Thoracic aorta (tissue), 2 donors: ENCODE measurements around the gene TOP2B. TPM values are rescaled to one million over a fixed set of nuclear protein-coding genes. Genes with fewer than 3 reads are reported as not detected.

Source experiments
- ATAC-seq: fragments of 150-250 bp; one replicate; pipeline ENCODE4 v1.8.0; 2017; ENCODE audit warnings: low read depth; ENCODE audit not compliant: insufficient number of reproducible peaks, low FRiP score
- DNase-seq: peaks from one replicate; pipeline ENCODE4 v3.0.0-alpha.2; 2020; ENCODE audit warnings: low spot score
- H3K27ac ChIP-seq, 2 donors: fragments of 200-600 bp; sonication (generic); 1 replicate in 1 of 2; 2 replicates in 1 of 2; pipeline ENCODE4 v1.5.1; 2016; ENCODE audit warnings: mild to moderate bottlenecking in 2 of 2, moderate library complexity in 2 of 2
- H3K27me3 ChIP-seq: fragments of 200-600 bp; sonication (generic); replicated peaks from 2 replicates; pipeline ENCODE4 v1.6.0; 2016; ENCODE audit warnings: mild to moderate bottlenecking; ENCODE audit not compliant: insufficient read depth
- H3K36me3 ChIP-seq: fragments of 200-600 bp; sonication (generic); one replicate; pipeline ENCODE4 v1.5.1; 2016
- H3K4me1 ChIP-seq, 2 donors: fragments of 200-600 bp; sonication (generic); 1 replicate in 1 of 2; 2 replicates in 1 of 2; pipeline versions ENCODE4 v1.5.1 to v1.6.0; 2016; ENCODE audit warnings: low read depth in 2 of 2, mild to moderate bottlenecking in 1 of 2; ENCODE audit not compliant: control insufficient read depth in 1 of 2
- H3K4me3 ChIP-seq: fragments of 200-600 bp; sonication (generic); 2 replicates; pipeline ENCODE4 v1.5.1; 2016; ENCODE audit warnings: mild to moderate bottlenecking
- H3K9me3 ChIP-seq: fragments of 200-600 bp; sonication (generic); 2 replicates; pipeline ENCODE4 v1.5.1; 2016
- CTCF ChIP-seq: fragments of 200-600 bp; sonication (generic); IDR thresholded peaks from one replicate; pipeline ENCODE4 v1.5.1; 2019; ENCODE audit warnings: antibody characterized with exemption
- total RNA-seq, 2 donors: library from RNA; depleted of rRNA; stranded (reverse); fragments of >200 nt; gene quantifications; one replicate each; pipeline versions ENCODE4 v1.1.0 to v1.2.3, GENCODE V29; 2016

TOP2B gene
- total RNA-seq, 2 donors from 2014 or later, result 78.9 to 92.0 TPM

- TF ChIP-seq CTCF, result no peak
- DNase-seq, result no peak
- no peak for ATAC-seq
- no peak overlapping the region for H3K27ac ChIP-seq
- no peaks in the 10 kb centered on the region for H3K36me3 ChIP-seq
- H3K4me3 ChIP-seq, result no peak overlapping the region
- no peaks in the 10 kb centered on the region for H3K27me3 ChIP-seq
- no peaks in the 10 kb centered on the region for H3K9me3 ChIP-seq
- peaks cover 17 to 36% of the 10 kb centered on the region in 2 donors for H3K4me1 ChIP-seq
Observed at GRCh38 chr3:25554376-25554775, 110.3 kb downstream of the TOP2B start.

DNA sequence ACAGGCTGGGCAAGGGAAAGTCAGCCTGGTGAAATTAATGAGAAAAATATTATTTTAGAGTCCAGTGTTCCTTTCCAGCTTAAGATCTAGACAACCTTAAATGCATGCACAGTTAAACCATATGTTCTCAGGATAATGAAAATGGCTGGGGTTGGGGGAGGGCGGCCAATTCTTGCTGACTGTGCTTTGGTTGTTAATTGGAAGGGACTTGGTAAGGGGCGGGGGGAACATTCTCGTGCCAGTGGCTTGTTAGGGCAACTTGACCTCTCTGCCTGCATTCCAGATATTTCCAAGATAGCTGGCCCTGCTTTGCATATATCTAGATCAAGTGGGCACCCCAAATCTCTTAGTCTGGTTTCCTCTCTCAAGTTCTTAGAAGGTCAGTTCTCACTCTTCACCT lies 112.5 kb downstream of the TOP2B start:
- no peak overlapping the region for H3K4me3 ChIP-seq
- H3K27me3 ChIP-seq, result no peaks in the 10 kb centered on the region
- no peaks in the 10 kb centered on the region for H3K9me3 ChIP-seq
- H3K27ac ChIP-seq, result no peak overlapping the region
- H3K4me1 ChIP-seq, result peaks cover 14 to 18% of the 10 kb centered on the region in 2 donors
- DNase-seq (no peak), ATAC-seq (no peak)
- no peak for TF ChIP-seq CTCF
- H3K36me3 ChIP-seq, result no peaks in the 10 kb centered on the region

DNA sequence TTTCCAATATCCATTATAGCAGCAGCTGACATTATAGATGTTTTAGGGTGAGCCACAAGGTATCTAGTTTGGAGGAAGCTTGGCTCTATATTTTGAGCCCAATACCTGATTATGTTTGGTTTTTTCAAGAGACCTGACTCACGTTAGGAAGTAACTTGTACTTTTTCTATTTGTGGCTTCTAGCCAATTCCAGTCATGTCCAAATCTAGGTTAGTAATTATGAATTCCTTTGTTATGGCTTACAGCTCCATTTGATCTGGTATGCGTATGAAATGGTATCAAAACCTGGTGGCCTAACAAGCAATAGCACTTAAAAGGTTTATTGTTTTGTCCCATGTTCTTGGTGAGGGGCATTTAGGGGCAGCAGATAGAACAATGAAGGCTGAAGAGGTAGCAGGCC lies 115.9 kb downstream of the TOP2B start:
- H3K4me3 ChIP-seq, result no peak overlapping the region
- no peaks in the 10 kb centered on the region for H3K4me1 ChIP-seq
- ATAC-seq (no peak), DNase-seq (no peak)
- no peaks in the 10 kb centered on the region for H3K9me3 ChIP-seq
- no peaks in the 10 kb centered on the region for H3K27me3 ChIP-seq
- no peaks in the 10 kb centered on the region for H3K36me3 ChIP-seq
- no peak for TF ChIP-seq CTCF
- no peak overlapping the region for H3K27ac ChIP-seq

GRCh38 chr3:25547943-25548674 lies 116.6 kb downstream of the TOP2B start:
- TF ChIP-seq CTCF, result no peak
- Histone ChIP-seq H3K9me3 (no peaks in the 10 kb centered on the region), H3K4me1 (no peaks in the 10 kb centered on the region), H3K36me3 (no peaks in the 10 kb centered on the region), H3K27me3 (no peaks in the 10 kb centered on the region), H3K27ac (no peak overlapping the region), H3K4me3 (no peak overlapping the region)
- ATAC-seq (no peak), DNase-seq (no peak)

Other genes with a start within 250 kb of the TOP2B start
- 10 to 100 TPM in 1 of 2 donors, 1 to 10 TPM in 1; 3.8 to 12.3 TPM for gene RARB, start 236.6 kb downstream of the TOP2B start, total RNA-seq
- 10 to 100 TPM; 16.5 to 26.9 TPM for gene NGLY1, start 118.5 kb upstream of the TOP2B start, total RNA-seq
- 1 to 10 TPM; 3.8 to 8.4 TPM for gene OXSM, start 125.2 kb upstream of the TOP2B start, total RNA-seq